ENCODE results near the gene MAST4.

Gene MAST4

DNA sequence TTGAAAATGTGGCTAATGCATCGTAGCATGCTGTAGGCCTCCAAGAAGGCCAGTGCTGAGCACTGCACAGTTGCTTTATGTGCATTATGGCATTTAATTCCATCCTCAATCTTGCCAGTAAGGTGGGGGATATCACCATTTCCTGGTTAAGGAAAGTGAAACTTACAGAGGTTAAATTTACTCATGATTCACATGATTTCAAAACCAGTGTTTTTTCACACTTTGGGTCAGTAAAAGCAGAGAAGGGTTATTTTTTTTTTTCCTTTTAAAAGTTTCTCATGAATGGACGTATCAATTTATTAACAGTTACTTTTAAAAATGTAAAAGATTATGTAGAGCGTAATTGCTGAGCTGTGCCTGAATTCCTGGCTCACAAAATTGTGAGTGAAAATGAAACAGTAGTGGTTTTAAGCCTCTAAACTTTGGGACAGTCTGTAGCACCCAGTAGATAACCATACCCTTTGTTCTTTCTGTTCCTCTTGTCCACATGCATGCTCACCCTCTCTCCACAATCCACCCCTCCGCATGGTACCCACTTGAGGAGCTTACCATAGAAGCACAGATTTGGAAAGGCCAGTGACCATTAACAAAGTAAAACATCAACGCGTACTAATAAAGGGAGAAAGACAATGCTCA, 21.2 kb downstream of the MAST4 start:
- H3K27me3 ChIP-seq (replicated peaks; ENCODE audit: control insufficient read depth, insufficient read depth, low read length, poor library complexity, severe bottlenecking), result no peaks in the 10 kb centered on the region
- H3K27ac ChIP-seq (ENCODE audit: insufficient read depth, low read length, poor library complexity, severe bottlenecking), result no peak overlapping the region
- no peaks in the 10 kb centered on the region for H3K4me1 ChIP-seq (ENCODE audit: control insufficient read depth, insufficient read depth, low read length, poor library complexity, severe bottlenecking)
- no peaks in the 10 kb centered on the region for H3K9me3 ChIP-seq (ENCODE audit: control insufficient read depth, low read length)
- H3K36me3 ChIP-seq (ENCODE audit: control insufficient read depth, insufficient read depth, low read length), result no peaks in the 10 kb centered on the region
- H3K4me3 ChIP-seq (ENCODE audit: insufficient read depth, low read depth, low read length, poor library complexity, severe bottlenecking), result no peak overlapping the region
- DNase-seq, result no peak

DNA sequence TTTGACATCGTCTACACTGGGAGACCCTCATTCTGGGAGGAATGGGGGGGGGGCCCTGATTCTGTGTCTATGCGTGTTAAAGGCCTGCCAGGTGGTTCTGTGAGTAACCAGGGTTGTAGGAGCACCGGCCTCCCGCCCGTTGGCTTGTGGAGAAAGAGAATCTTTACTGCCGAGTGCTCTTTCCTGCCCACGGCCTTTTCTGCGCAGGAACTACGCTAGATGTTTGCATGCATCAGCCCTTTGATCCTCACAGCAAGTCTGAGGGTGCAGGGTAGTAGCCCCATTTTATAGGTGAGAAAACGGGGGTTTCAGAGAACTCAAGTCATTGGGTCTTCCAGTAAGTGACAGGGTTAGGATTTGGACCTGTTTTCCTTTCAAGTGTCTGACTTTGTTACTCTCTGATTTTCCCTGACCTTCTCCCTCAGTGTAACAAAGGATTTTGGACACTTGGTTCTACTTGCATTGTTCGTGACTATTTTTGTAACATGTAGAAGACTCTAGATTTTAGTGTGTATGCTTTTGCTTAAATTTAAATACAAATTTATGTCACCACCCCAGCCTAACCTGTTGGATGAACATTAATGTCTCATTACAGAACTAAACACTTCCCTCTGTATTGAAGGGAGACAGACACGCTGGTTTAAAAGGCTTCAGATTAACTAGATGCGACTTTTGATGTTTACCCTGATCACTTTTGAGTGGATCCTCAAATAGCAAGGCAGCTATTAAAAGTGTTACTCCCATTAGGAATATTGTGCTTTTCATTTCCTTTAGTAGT, 22.0 kb downstream of the MAST4 start:
- no peak for DNase-seq
- Histone ChIP-seq H3K9me3 (ENCODE audit: control insufficient read depth, low read length) (no peaks in the 10 kb centered on the region), H3K4me3 (ENCODE audit: insufficient read depth, low read depth, low read length, poor library complexity, severe bottlenecking) (no peak overlapping the region), H3K4me1 (ENCODE audit: control insufficient read depth, insufficient read depth, low read length, poor library complexity, severe bottlenecking) (no peaks in the 10 kb centered on the region), H3K36me3 (ENCODE audit: control insufficient read depth, insufficient read depth, low read length) (no peaks in the 10 kb centered on the region), H3K27ac (ENCODE audit: insufficient read depth, low read length, poor library complexity, severe bottlenecking) (no peak overlapping the region), H3K27me3 (replicated peaks; ENCODE audit: control insufficient read depth, insufficient read depth, low read length, poor library complexity, severe bottlenecking) (no peaks in the 10 kb centered on the region)

DNA sequence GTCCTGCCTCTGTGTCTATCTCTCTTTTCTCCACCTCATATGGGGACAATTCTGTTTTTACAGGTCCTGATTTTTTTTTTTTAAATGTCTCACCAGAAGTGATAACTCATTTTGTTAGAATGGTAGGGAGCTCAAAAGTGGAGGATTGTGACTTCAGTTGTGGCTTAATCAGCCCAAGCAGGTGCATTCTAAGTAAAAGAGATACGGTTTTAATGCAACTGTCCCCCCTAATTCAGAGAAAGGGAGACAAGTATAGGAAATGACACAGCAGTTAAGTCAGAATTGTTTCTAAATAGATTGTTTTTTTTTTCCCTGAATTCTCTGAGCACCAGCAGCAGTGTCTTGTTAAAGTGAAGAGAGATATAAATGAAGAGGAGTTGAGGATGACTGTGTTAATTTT, 24.5 kb downstream of the MAST4 start:
- Histone ChIP-seq H3K27ac (ENCODE audit: insufficient read depth, low read length, poor library complexity, severe bottlenecking) (no peak overlapping the region), H3K36me3 (ENCODE audit: control insufficient read depth, insufficient read depth, low read length) (no peaks in the 10 kb centered on the region), H3K9me3 (ENCODE audit: control insufficient read depth, low read length) (no peaks in the 10 kb centered on the region), H3K4me3 (ENCODE audit: insufficient read depth, low read depth, low read length, poor library complexity, severe bottlenecking) (no peak overlapping the region), H3K4me1 (ENCODE audit: control insufficient read depth, insufficient read depth, low read length, poor library complexity, severe bottlenecking) (no peaks in the 10 kb centered on the region), H3K27me3 (replicated peaks; ENCODE audit: control insufficient read depth, insufficient read depth, low read length, poor library complexity, severe bottlenecking) (no peaks in the 10 kb centered on the region)
- no peak for DNase-seq

- H3K9me3 ChIP-seq (ENCODE audit: control insufficient read depth, low read length), result no peaks in the 10 kb centered on the region
- no peaks in the 10 kb centered on the region for H3K27me3 ChIP-seq (replicated peaks; ENCODE audit: control insufficient read depth, insufficient read depth, low read length, poor library complexity, severe bottlenecking)
Observed at GRCh38 chr5:66621146-66621545, 25.0 kb downstream of the MAST4 start.

GRCh38 chr5:66621736-66622135, 25.5 kb downstream of the MAST4 start:
- Histone ChIP-seq H3K9me3 (ENCODE audit: control insufficient read depth, low read length) (no peaks in the 10 kb centered on the region), H3K27me3 (replicated peaks; ENCODE audit: control insufficient read depth, insufficient read depth, low read length, poor library complexity, severe bottlenecking) (no peaks in the 10 kb centered on the region), H3K4me3 (ENCODE audit: insufficient read depth, low read depth, low read length, poor library complexity, severe bottlenecking) (no peak overlapping the region), H3K27ac (ENCODE audit: insufficient read depth, low read length, poor library complexity, severe bottlenecking) (no peak overlapping the region), H3K36me3 (ENCODE audit: control insufficient read depth, insufficient read depth, low read length) (no peaks in the 10 kb centered on the region), H3K4me1 (ENCODE audit: control insufficient read depth, insufficient read depth, low read length, poor library complexity, severe bottlenecking) (no peaks in the 10 kb centered on the region)
- no peak for DNase-seq

More at GRCh38 chr5:66621146-66621545, 25.0 kb downstream of the MAST4 start:
- no peaks in the 10 kb centered on the region for H3K36me3 ChIP-seq (ENCODE audit: control insufficient read depth, insufficient read depth, low read length)
- no peaks in the 10 kb centered on the region for H3K4me1 ChIP-seq (ENCODE audit: control insufficient read depth, insufficient read depth, low read length, poor library complexity, severe bottlenecking)
- DNase-seq, result no peak
- H3K4me3 ChIP-seq (ENCODE audit: insufficient read depth, low read depth, low read length, poor library complexity, severe bottlenecking), result no peak overlapping the region
- H3K27ac ChIP-seq (ENCODE audit: insufficient read depth, low read length, poor library complexity, severe bottlenecking), result no peak overlapping the region

GRCh38 chr5:66628561-66628960, 32.4 kb downstream of the MAST4 start:
- Histone ChIP-seq H3K27ac (ENCODE audit: insufficient read depth, low read length, poor library complexity, severe bottlenecking) (no peak overlapping the region), H3K27me3 (replicated peaks; ENCODE audit: control insufficient read depth, insufficient read depth, low read length, poor library complexity, severe bottlenecking) (no peaks in the 10 kb centered on the region), H3K36me3 (ENCODE audit: control insufficient read depth, insufficient read depth, low read length) (no peaks in the 10 kb centered on the region), H3K9me3 (ENCODE audit: control insufficient read depth, low read length) (no peaks in the 10 kb centered on the region), H3K4me3 (ENCODE audit: insufficient read depth, low read depth, low read length, poor library complexity, severe bottlenecking) (no peak overlapping the region), H3K4me1 (ENCODE audit: control insufficient read depth, insufficient read depth, low read length, poor library complexity, severe bottlenecking) (no peaks in the 10 kb centered on the region)
- DNase-seq, result no peak

- no peaks in the 10 kb centered on the region for H3K27me3 ChIP-seq (replicated peaks; ENCODE audit: control insufficient read depth, insufficient read depth, low read length, poor library complexity, severe bottlenecking)
- H3K9me3 ChIP-seq (ENCODE audit: control insufficient read depth, low read length), result no peaks in the 10 kb centered on the region
- no peaks in the 10 kb centered on the region for H3K36me3 ChIP-seq (ENCODE audit: control insufficient read depth, insufficient read depth, low read length)
- no peak overlapping the region for H3K27ac ChIP-seq (ENCODE audit: insufficient read depth, low read length, poor library complexity, severe bottlenecking)
- DNase-seq, result no peak
- no peak overlapping the region for H3K4me3 ChIP-seq (ENCODE audit: insufficient read depth, low read depth, low read length, poor library complexity, severe bottlenecking)
- no peaks in the 10 kb centered on the region for H3K4me1 ChIP-seq (ENCODE audit: control insufficient read depth, insufficient read depth, low read length, poor library complexity, severe bottlenecking)
Observed at GRCh38 chr5:66629446-66629845, 33.3 kb downstream of the MAST4 start.

DNA sequence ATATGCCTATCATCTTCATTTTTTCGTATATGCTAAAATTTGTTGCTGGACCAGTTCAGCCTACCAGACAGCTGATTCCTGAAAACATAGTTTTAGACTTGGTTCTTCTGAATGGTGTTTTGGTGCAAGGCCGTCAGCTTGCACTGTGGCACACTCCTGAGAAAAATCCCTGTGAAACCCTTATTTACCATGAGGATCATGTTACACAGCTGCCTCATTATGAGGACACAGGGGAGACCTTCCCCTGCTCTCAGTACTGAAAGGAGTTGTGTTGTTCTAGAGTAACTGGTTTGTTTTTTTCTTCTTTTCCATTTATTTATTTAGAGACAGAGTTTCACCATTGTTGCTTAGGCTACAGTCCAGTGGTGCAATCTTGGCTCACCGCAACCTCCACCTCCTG, 37.6 kb downstream of the MAST4 start:
- Histone ChIP-seq H3K27ac (ENCODE audit: insufficient read depth, low read length, poor library complexity, severe bottlenecking) (no peak overlapping the region), H3K4me3 (ENCODE audit: insufficient read depth, low read depth, low read length, poor library complexity, severe bottlenecking) (no peak overlapping the region), H3K4me1 (ENCODE audit: control insufficient read depth, insufficient read depth, low read length, poor library complexity, severe bottlenecking) (no peaks in the 10 kb centered on the region), H3K27me3 (replicated peaks; ENCODE audit: control insufficient read depth, insufficient read depth, low read length, poor library complexity, severe bottlenecking) (no peaks in the 10 kb centered on the region), H3K36me3 (ENCODE audit: control insufficient read depth, insufficient read depth, low read length) (no peaks in the 10 kb centered on the region), H3K9me3 (ENCODE audit: control insufficient read depth, low read length) (no peaks in the 10 kb centered on the region)
- DNase-seq, result no peak

DNA sequence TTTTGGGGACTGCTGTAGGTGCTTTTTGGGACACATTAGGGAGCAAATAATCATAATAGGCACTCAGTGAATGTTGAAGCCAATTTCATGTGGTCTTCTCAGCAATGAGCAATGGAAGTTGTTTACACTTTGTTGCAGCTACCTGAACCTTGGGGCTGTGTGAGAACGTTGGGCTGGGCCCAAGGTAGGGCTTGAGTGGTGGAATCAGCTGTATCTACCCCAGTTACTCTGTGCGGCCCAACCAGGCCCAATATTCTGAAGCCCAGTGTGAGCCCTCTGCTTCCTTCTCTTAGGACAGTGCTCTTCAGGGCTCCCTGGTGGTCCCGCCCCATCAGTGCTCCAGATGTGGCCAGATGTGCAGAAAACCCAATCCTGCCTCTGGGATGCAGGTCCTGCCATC, 38.4 kb downstream of the MAST4 start:
- Histone ChIP-seq H3K4me3 (ENCODE audit: insufficient read depth, low read depth, low read length, poor library complexity, severe bottlenecking) (no peak overlapping the region), H3K36me3 (ENCODE audit: control insufficient read depth, insufficient read depth, low read length) (no peaks in the 10 kb centered on the region), H3K27me3 (replicated peaks; ENCODE audit: control insufficient read depth, insufficient read depth, low read length, poor library complexity, severe bottlenecking) (no peaks in the 10 kb centered on the region), H3K27ac (ENCODE audit: insufficient read depth, low read length, poor library complexity, severe bottlenecking) (no peak overlapping the region), H3K9me3 (ENCODE audit: control insufficient read depth, low read length) (no peaks in the 10 kb centered on the region), H3K4me1 (ENCODE audit: control insufficient read depth, insufficient read depth, low read length, poor library complexity, severe bottlenecking) (no peaks in the 10 kb centered on the region)
- no peak for DNase-seq

DNA sequence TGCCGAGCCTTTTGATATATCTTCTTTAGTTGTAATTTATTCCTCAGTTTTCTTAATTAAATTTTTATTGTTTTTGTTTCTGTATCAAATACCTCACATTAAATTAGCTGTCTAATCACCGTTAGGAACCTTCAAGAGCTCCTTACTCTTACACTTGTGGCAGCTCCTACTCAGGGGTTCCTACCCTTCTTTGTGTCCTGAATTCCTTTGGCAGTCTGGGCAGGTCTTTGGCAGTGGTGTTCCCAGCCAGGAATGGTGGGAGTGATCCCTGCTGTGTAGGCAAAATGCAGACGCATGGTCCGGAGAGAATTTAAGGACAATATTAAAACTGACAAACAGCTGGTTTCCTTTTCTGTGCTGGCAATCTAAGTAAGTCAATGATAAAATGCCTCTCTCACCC, 41.8 kb downstream of the MAST4 start:
- no peaks in the 10 kb centered on the region for H3K36me3 ChIP-seq (ENCODE audit: control insufficient read depth, insufficient read depth, low read length)
- no peak overlapping the region for H3K4me3 ChIP-seq (ENCODE audit: insufficient read depth, low read depth, low read length, poor library complexity, severe bottlenecking)
- H3K27me3 ChIP-seq (replicated peaks; ENCODE audit: control insufficient read depth, insufficient read depth, low read length, poor library complexity, severe bottlenecking), result no peaks in the 10 kb centered on the region
- H3K4me1 ChIP-seq (ENCODE audit: control insufficient read depth, insufficient read depth, low read length, poor library complexity, severe bottlenecking), result no peaks in the 10 kb centered on the region
- no peaks in the 10 kb centered on the region for H3K9me3 ChIP-seq (ENCODE audit: control insufficient read depth, low read length)
- H3K27ac ChIP-seq (ENCODE audit: insufficient read depth, low read length, poor library complexity, severe bottlenecking), result no peak overlapping the region
- no peak for DNase-seq
